Loucy (cell line): ENCODE results near the gene DCK.
"Not testable (repeated sequence)": the region's sequence is repeated elsewhere in the genome, so short reads cannot be mapped to it uniquely, and the experiment has no call there.

Experiments used
- EZH2phosphoT487 ChIP-seq: fragments of 200-600 bp; IDR thresholded peaks from 2 replicates; pipeline ENCODE4 v1.6.1; 2018; ENCODE audit warnings: antibody characterized with exemption, mild to moderate bottlenecking, moderate library complexity, borderline replicate concordance
- TF ChIP-seq, protein P1 (sequence below): fragments of 200-600 bp; sonication (generic); conservative IDR thresholded peaks from 2 replicates; pipeline ENCODE4 v1.5.1; 2014; ENCODE audit warnings: mild to moderate bottlenecking, antibody characterized with exemption, low read length

- TF ChIP-seq, protein P1, sequence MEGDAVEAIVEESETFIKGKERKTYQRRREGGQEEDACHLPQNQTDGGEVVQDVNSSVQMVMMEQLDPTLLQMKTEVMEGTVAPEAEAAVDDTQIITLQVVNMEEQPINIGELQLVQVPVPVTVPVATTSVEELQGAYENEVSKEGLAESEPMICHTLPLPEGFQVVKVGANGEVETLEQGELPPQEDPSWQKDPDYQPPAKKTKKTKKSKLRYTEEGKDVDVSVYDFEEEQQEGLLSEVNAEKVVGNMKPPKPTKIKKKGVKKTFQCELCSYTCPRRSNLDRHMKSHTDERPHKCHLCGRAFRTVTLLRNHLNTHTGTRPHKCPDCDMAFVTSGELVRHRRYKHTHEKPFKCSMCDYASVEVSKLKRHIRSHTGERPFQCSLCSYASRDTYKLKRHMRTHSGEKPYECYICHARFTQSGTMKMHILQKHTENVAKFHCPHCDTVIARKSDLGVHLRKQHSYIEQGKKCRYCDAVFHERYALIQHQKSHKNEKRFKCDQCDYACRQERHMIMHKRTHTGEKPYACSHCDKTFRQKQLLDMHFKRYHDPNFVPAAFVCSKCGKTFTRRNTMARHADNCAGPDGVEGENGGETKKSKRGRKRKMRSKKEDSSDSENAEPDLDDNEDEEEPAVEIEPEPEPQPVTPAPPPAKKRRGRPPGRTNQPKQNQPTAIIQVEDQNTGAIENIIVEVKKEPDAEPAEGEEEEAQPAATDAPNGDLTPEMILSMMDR: not testable (repeated sequence)
- not testable (repeated sequence) for TF ChIP-seq EZH2phosphoT487
These were observed 7.9 kb downstream of the DCK start for GRCh38 chr4:71001363-71001762.
